Uterus (tissue), 2 donors: ENCODE results near the gene HOXC13.

Experiments used
- CTCF ChIP-seq, 4 experiments: fragments of 200-600 bp in 2 of 4; fragments of 450-650 bp in 2 of 4; sonication (generic) in 2 of 4; IDR thresholded peaks; one replicate each; pipeline ENCODE4 v1.5.1; 2016 to 2019; ENCODE audit warnings: antibody characterized with exemption in 4 of 4, mild to moderate bottlenecking in 2 of 4, moderate library complexity in 1 of 4
- POLR2A ChIP-seq, 2 donors: fragments of 450-650 bp; IDR thresholded peaks; one replicate each; pipeline ENCODE4 v1.6.1; 2016; ENCODE audit warnings: antibody characterized with exemption in 2 of 2, mild to moderate bottlenecking in 1 of 2, moderate library complexity in 1 of 2

DNA sequence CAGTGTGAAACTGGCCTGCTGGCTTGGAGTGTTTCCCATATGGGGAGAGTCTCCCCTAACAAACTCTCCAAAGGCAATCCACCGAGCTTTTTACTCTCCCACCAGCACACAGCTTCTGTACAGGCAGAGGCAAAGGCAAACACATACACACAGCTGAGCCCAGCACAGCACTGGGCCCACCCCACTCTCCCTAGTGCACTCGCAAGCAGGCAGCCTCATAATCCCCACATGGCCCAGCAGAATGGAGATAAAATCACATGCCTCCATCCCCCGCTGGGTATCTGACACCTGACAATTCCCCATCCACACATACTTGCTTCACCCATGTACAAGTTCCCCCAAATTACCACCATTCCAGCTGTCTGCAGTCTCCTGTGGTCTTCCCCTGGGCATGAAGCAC, 19.5 kb downstream of the HOXC13 start:
- TF ChIP-seq CTCF (IDR thresholded peaks at IDR 0.05): no peak
- TF ChIP-seq POLR2A (IDR thresholded peaks at IDR 0.05): no peak
